IMR-90 (cell line): ENCODE measurements around the gene PHLDB1. TPM values are rescaled to one million over a fixed set of nuclear protein-coding genes. Genes with fewer than 3 reads are reported as not detected.

Experiments used
- ATAC-seq: fragments of 200-7000 bp; cut with Tn5 transposase; 2 replicates; pipeline ENCODE4 v1.9.1; 2020; ENCODE audit warnings: low read depth, mild to moderate bottlenecking, moderate library complexity
- BruUV-seq: library from RNA; stranded (reverse); fragments of 400-500 nt; replicated peaks from 2 replicates; lab custom pipeline; 2021; lab: Mats Ljungman, UMichigan
- CTCF ChIA-PET: fragments of 300-600 bp; formaldehyde crosslinking; extraction: SDS; loops from one replicate; lab custom pipeline; 2021; ENCODE audit warnings: antibody characterized with exemption; lab: Yijun Ruan, JAX
- POLR2A ChIA-PET: fragments of 300-600 bp; sonication (Branson Sonifier 250); formaldehyde crosslinking; loops from one replicate; lab custom pipeline; 2022; ENCODE audit warnings: antibody characterized with exemption; ENCODE audit not compliant: unreplicated experiment; lab: Charles Lee
- DNase-seq: peaks from one replicate; pipeline ENCODE4 v3.0.0; 2013
- H2AFZ ChIP-seq: replicated peaks from 2 replicates; pipeline ENCODE3; 2013; ENCODE audit warnings: low read length, mild to moderate bottlenecking; ENCODE audit not compliant: poor library complexity
- H2AK5ac ChIP-seq: 2 replicates; pipeline ENCODE4 v1.6.1; 2013; ENCODE audit warnings: low read depth, low read length, inconsistent platforms
- H2AK9ac ChIP-seq: replicated peaks from 2 replicates; pipeline ENCODE3; 2013; ENCODE audit warnings: mild to moderate bottlenecking, low read depth, low read length, moderate library complexity; ENCODE audit not compliant: poor library complexity
- H2BK120ac ChIP-seq: 2 replicates; pipeline ENCODE4 v1.6.1; 2013; ENCODE audit warnings: low read depth, low read length, inconsistent platforms
- H2BK15ac ChIP-seq: 3 replicates; pipeline ENCODE4 v1.6.1; 2013; ENCODE audit warnings: low read depth, low read length, inconsistent platforms
- H2BK20ac ChIP-seq: 2 replicates; pipeline ENCODE4 v1.6.1; 2013; ENCODE audit warnings: low read depth, mild to moderate bottlenecking, inconsistent platforms, low read length, moderate library complexity
- H2BK5ac ChIP-seq: 2 replicates; pipeline ENCODE4 v1.6.1; 2013; ENCODE audit warnings: mild to moderate bottlenecking, low read depth, low read length, inconsistent platforms; ENCODE audit not compliant: poor library complexity, severe bottlenecking
- H3K14ac ChIP-seq: replicated peaks from 2 replicates; pipeline ENCODE4 v1.6.1; 2013; ENCODE audit warnings: low read depth, low read length, inconsistent platforms
- H3K18ac ChIP-seq: 2 replicates; pipeline ENCODE4 v1.6.1; 2013; ENCODE audit warnings: low read depth, low read length, control low read depth
- H3K23ac ChIP-seq: 2 replicates; pipeline ENCODE4 v1.6.1; 2013; ENCODE audit warnings: low read depth, low read length, inconsistent platforms
- H3K27ac ChIP-seq: 2 replicates; pipeline ENCODE4 v1.5.1; 2013; ENCODE audit warnings: mild to moderate bottlenecking, control low read depth, low read length; ENCODE audit not compliant: insufficient read depth
- H3K27me3 ChIP-seq: 2 replicates; pipeline ENCODE4 v1.6.1; 2013; ENCODE audit warnings: low read length; ENCODE audit not compliant: control insufficient read depth, insufficient read depth
- H3K36me3 ChIP-seq: 2 replicates; pipeline ENCODE4 v1.6.1; 2013; ENCODE audit warnings: low read length, mixed read lengths; ENCODE audit not compliant: control insufficient read depth, insufficient read depth
- H3K4ac ChIP-seq: 2 replicates; pipeline ENCODE4 v1.6.1; 2013; ENCODE audit warnings: low read depth, low read length, inconsistent platforms
- H3K4me1 ChIP-seq: 2 replicates; pipeline ENCODE4 v1.6.1; 2013; ENCODE audit warnings: low read length, mixed read lengths; ENCODE audit not compliant: control insufficient read depth, insufficient read depth
- H3K4me2 ChIP-seq: 2 replicates; pipeline ENCODE4 v1.6.1; 2013; ENCODE audit warnings: low read depth, mild to moderate bottlenecking, control low read depth, low read length, moderate library complexity
- H3K4me3 ChIP-seq: 2 replicates; pipeline ENCODE4 v1.5.1; 2013; ENCODE audit warnings: low read depth, mild to moderate bottlenecking, control low read depth, low read length, moderate library complexity; ENCODE audit not compliant: insufficient read depth
- H3K56ac ChIP-seq: 2 replicates; pipeline ENCODE4 v1.6.1; 2013; ENCODE audit warnings: low read length, inconsistent platforms; ENCODE audit not compliant: insufficient read depth; ENCODE audit errors: extremely low read depth
- H3K79me1 ChIP-seq, 2 experiments: 2 replicates each; pipeline ENCODE4 v1.6.1; 2013; ENCODE audit warnings: low read length in 2 of 2, inconsistent platforms in 1 of 2, low read depth in 1 of 2
- H3K9ac ChIP-seq: 2 replicates; pipeline ENCODE4 v1.6.1; 2013; ENCODE audit warnings: low read depth, low read length, control low read depth
- H3K9me1 ChIP-seq: 2 replicates; pipeline ENCODE4 v1.6.1; 2013; ENCODE audit warnings: low read length, inconsistent platforms; ENCODE audit not compliant: insufficient read depth
- H3K9me3 ChIP-seq: 2 replicates; pipeline ENCODE4 v1.6.1; 2013; ENCODE audit warnings: low read length; ENCODE audit not compliant: control insufficient read depth, insufficient read depth
- H4K20me1 ChIP-seq: 2 replicates; pipeline ENCODE4 v1.6.1; 2013; ENCODE audit warnings: low read length, inconsistent platforms; ENCODE audit not compliant: insufficient read depth
- H4K5ac ChIP-seq: 2 replicates; pipeline ENCODE4 v1.6.1; 2013; ENCODE audit warnings: mild to moderate bottlenecking, low read depth, low read length, control low read depth
- H4K8ac ChIP-seq, 2 experiments: 2 replicates each; pipeline ENCODE4 v1.6.1; 2013; ENCODE audit warnings: low read depth in 2 of 2, low read length in 2 of 2, control low read depth in 1 of 2, inconsistent platforms in 1 of 2
- H4K91ac ChIP-seq: 2 replicates; pipeline ENCODE4 v1.6.1; 2013; ENCODE audit warnings: low read depth, low read length, inconsistent platforms; ENCODE audit not compliant: insufficient read depth
- BHLHE40 ChIP-seq: fragments of 150-350 bp; IDR thresholded peaks from 2 replicates; pipeline ENCODE4 v1.6.1; 2016; ENCODE audit warnings: mild to moderate bottlenecking, low read depth, low read length
- CEBPB ChIP-seq: IDR thresholded peaks from 2 replicates; pipeline ENCODE4 v1.6.1; 2012; ENCODE audit warnings: low read depth, low read length, improper control_type of control experiment
- CHD1 ChIP-seq: IDR thresholded peaks from 2 replicates; pipeline ENCODE4 v1.6.1; 2012; ENCODE audit warnings: low read depth, low read length, improper control_type of control experiment
- FOS ChIP-seq: fragments of 150-350 bp; IDR thresholded peaks from 2 replicates; pipeline ENCODE4 v1.6.1; 2016; ENCODE audit warnings: low read depth, low read length
- MAFK ChIP-seq: IDR thresholded peaks from 2 replicates; pipeline ENCODE4 v1.6.1; 2012; ENCODE audit warnings: low read depth, low read length, improper control_type of control experiment
- MAZ ChIP-seq: IDR thresholded peaks from 2 replicates; pipeline ENCODE4 v1.6.1; 2012; ENCODE audit warnings: low read depth, mild to moderate bottlenecking, low read length, improper control_type of control experiment, moderate library complexity, borderline replicate concordance
- MXI1 ChIP-seq: IDR thresholded peaks from 2 replicates; pipeline ENCODE4 v1.6.1; 2012; ENCODE audit warnings: low read depth, mild to moderate bottlenecking, low read length, moderate library complexity, borderline replicate concordance
- NFE2L2 ChIP-seq: fragments of 150-350 bp; IDR thresholded peaks from 2 replicates; pipeline ENCODE4 v1.6.1; 2016; ENCODE audit warnings: low read depth, mild to moderate bottlenecking, low read length
- POLR2A ChIP-seq: IDR thresholded peaks from 2 replicates; pipeline ENCODE4 v1.6.1; 2012; ENCODE audit warnings: mild to moderate bottlenecking, low read depth, low read length
- RAD21 ChIP-seq: IDR thresholded peaks from 2 replicates; pipeline ENCODE4 v1.6.1; 2012; ENCODE audit warnings: low read length, improper control_type of control experiment
- RCOR1 ChIP-seq: IDR thresholded peaks from 2 replicates; pipeline ENCODE4 v1.6.1; 2012; ENCODE audit warnings: mild to moderate bottlenecking, low read length, improper control_type of control experiment; ENCODE audit not compliant: insufficient replicate concordance
- RFX5 ChIP-seq: IDR thresholded peaks from 2 replicates; pipeline ENCODE4 v1.8.0; 2012; ENCODE audit warnings: low read depth, mild to moderate bottlenecking, low read length, moderate library complexity
- SMC3 ChIP-seq: fragments of 150-350 bp; IDR thresholded peaks from 2 replicates; pipeline ENCODE4 v1.6.1; 2016; ENCODE audit warnings: low read depth, mild to moderate bottlenecking, antibody characterized with exemption, low read length, moderate library complexity
- USF2 ChIP-seq: fragments of 150-350 bp; IDR thresholded peaks from 2 replicates; pipeline ENCODE4 v1.6.1; 2017; ENCODE audit warnings: mild to moderate bottlenecking, antibody characterized with exemption, low read length, low read depth
- WGBS, 2 experiments: methylation state at CpG; one replicate each; pipeline versions ENCODE4 v1.1.5 to v1.1.7; 2013; ENCODE audit warnings: missing lambda C conversion rate in 2 of 2; ENCODE audit not compliant: insufficient read length in 1 of 2; ENCODE audit errors: extremely low coverage in 2 of 2; 5-methylcytosine and 5-hydroxymethylcytosine counted together
- dilution Hi-C: fragments of 300-500 bp; cut with HindIII; formaldehyde crosslinking; loops from one replicate; pipeline ENCODE4 v1.14.3; 2018; ENCODE audit warnings: low sequenced_read_pairs; ENCODE audit not compliant: unreplicated experiment
- in situ Hi-C: fragments of 300-500 bp; cut with MboI; formaldehyde crosslinking; loops from 3 replicates; pipeline ENCODE4 v1.14.3; 2019; ENCODE audit warnings: low sequenced_read_pairs, inconsistent platforms, mixed read lengths
- intact Hi-C: fragments of 100-400 bp; cut with micrococcal nuclease; formaldehyde crosslinking; loops from 2 replicates; pipeline ENCODE4 v1.10.0; 2022
- polyA plus RNA-seq, 3 experiments: library from polyadenylated mRNA; depleted of rRNA; stranded (reverse); fragments of >200 nt; gene quantifications; 2 replicates each; pipeline ENCODE4 v1.2.3, GENCODE V29; 2012; ENCODE audit warnings: low replicate concordance in 1 of 3
- total RNA-seq: library from RNA; depleted of rRNA; stranded (reverse); fragments of >200 nt; gene quantifications from 2 replicates; pipeline ENCODE4 v1.2.3, GENCODE V29; 2012
- TF ChIP-seq, protein P1 (sequence below): fragments of 150-350 bp; IDR thresholded peaks from 2 replicates; pipeline ENCODE4 v1.6.1; 2016; ENCODE audit warnings: low read depth, mild to moderate bottlenecking, low read length, moderate library complexity, borderline replicate concordance
- TF ChIP-seq, protein P2 (sequence below): conservative IDR thresholded peaks from 2 replicates; pipeline ENCODE4 v1.5.1; 2012; ENCODE audit warnings: mild to moderate bottlenecking, low read depth, low read length, improper control_type of control experiment

The PHLDB1 gene
- total and polyA plus RNA-seq, 2 of the 4 experiments (the other 2 are of a cell fraction) = 40.0 to 90.4 TPM

GRCh38 chr11:118684187-118684586, 76.8 kb downstream of the PHLDB1 start:
- Histone ChIP-seq H2BK20ac (no peak overlapping the region), H3K27me3 (peaks cover 11% of the 10 kb centered on the region), H3K9me3 (no peaks in the 10 kb centered on the region), H3K14ac (no peak overlapping the region), H3K23ac (no peak overlapping the region), H3K36me3 (no peaks in the 10 kb centered on the region), H3K18ac (no peak overlapping the region), H2BK5ac (no peak overlapping the region), H3K79me1 (no peaks in the 10 kb centered on the region), H3K4me3 (no peak overlapping the region), H2AFZ (no peak overlapping the region), H4K91ac (no peak overlapping the region), H2BK15ac (no peak overlapping the region), H3K9ac (no peak overlapping the region), H3K9me1 (no peaks in the 10 kb centered on the region; the same call in 1 of the 2 replicates), H2BK120ac (no peak overlapping the region), H4K20me1 (no peaks in the 10 kb centered on the region), H4K5ac (no peak overlapping the region), H3K4ac (no peak overlapping the region), H4K8ac (no peak overlapping the region), H3K4me2 (no peak overlapping the region), H2AK9ac (no peak overlapping the region), H2AK5ac (no peak overlapping the region), H3K56ac (no peak overlapping the region), H3K27ac (no peak overlapping the region), H3K4me1 (no peaks in the 10 kb centered on the region)
- ChIA-PET POLR2A (no interaction called here), CTCF (interaction anchor here (0.6 kb wide), 2 partner anchors 18 to 95 kb away, joined by 3 read pairs; no protein-coding TSS in a partner anchor)
- no CpG with 5 or more reads among the region's 2 CpGs for WGBS, 2 experiments
- no peak for ATAC-seq
- in situ Hi-C loops (no loop called here), intact Hi-C loops (no loop called here), dilution Hi-C loops (no loop called here)
- TF ChIP-seq, protein P1, sequence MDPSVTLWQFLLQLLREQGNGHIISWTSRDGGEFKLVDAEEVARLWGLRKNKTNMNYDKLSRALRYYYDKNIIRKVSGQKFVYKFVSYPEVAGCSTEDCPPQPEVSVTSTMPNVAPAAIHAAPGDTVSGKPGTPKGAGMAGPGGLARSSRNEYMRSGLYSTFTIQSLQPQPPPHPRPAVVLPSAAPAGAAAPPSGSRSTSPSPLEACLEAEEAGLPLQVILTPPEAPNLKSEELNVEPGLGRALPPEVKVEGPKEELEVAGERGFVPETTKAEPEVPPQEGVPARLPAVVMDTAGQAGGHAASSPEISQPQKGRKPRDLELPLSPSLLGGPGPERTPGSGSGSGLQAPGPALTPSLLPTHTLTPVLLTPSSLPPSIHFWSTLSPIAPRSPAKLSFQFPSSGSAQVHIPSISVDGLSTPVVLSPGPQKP = no peak
- no peak for TF ChIP-seq SMC3
- no peak for TF ChIP-seq CEBPB
- TF ChIP-seq POLR2A = no peak
- TF ChIP-seq, protein P2, sequence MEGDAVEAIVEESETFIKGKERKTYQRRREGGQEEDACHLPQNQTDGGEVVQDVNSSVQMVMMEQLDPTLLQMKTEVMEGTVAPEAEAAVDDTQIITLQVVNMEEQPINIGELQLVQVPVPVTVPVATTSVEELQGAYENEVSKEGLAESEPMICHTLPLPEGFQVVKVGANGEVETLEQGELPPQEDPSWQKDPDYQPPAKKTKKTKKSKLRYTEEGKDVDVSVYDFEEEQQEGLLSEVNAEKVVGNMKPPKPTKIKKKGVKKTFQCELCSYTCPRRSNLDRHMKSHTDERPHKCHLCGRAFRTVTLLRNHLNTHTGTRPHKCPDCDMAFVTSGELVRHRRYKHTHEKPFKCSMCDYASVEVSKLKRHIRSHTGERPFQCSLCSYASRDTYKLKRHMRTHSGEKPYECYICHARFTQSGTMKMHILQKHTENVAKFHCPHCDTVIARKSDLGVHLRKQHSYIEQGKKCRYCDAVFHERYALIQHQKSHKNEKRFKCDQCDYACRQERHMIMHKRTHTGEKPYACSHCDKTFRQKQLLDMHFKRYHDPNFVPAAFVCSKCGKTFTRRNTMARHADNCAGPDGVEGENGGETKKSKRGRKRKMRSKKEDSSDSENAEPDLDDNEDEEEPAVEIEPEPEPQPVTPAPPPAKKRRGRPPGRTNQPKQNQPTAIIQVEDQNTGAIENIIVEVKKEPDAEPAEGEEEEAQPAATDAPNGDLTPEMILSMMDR = no peak
- no peak for TF ChIP-seq MAFK
- TF ChIP-seq RAD21 = no peak
- no peak for TF ChIP-seq USF2
- TF ChIP-seq MXI1 = no peak
- TF ChIP-seq RFX5 = no peak
- TF ChIP-seq NFE2L2 = no peak
- no peak for TF ChIP-seq BHLHE40
- no peak for TF ChIP-seq RCOR1
- TF ChIP-seq CHD1 = no peak
- TF ChIP-seq FOS = no peak
- no peak for TF ChIP-seq MAZ
- DNase-seq = no peak
- no TSS peak for BruUV-seq
